Measurements from ENCODE around the gene FBXL17.

Gene FBXL17

GRCh38 chr5:107858324-107858723, 523.6 kb downstream of the FBXL17 start:
- DNase-seq (ENCODE audit: low read depth) = no peak

DNA sequence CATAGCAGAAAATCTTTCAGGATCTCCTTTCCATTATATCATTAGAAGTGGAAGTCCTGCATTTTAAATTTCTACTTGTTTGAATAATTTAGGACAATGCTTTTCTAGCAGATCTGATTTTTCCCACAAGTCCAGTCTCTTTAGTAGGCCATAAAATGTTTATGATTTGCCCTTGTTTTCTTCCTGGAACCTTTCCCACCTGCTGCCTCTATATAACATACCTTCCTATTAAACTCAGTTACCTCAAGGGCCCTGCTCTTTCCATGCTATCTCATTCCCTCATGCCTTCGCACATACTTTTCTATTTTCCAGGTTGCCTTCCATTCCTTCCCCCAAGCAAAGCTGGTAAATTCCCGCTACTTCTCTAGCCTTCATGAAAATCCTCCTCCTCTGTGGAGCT, 524.1 kb downstream of the FBXL17 start:
- DNase-seq (ENCODE audit: low read depth) = no peak

GRCh38 chr5:107855171-107855570, 526.7 kb downstream of the FBXL17 start:
- no peak for DNase-seq (ENCODE audit: low read depth)

GRCh38 chr5:107853696-107854095, 528.2 kb downstream of the FBXL17 start:
- DNase-seq (ENCODE audit: low read depth) = no peak

DNA sequence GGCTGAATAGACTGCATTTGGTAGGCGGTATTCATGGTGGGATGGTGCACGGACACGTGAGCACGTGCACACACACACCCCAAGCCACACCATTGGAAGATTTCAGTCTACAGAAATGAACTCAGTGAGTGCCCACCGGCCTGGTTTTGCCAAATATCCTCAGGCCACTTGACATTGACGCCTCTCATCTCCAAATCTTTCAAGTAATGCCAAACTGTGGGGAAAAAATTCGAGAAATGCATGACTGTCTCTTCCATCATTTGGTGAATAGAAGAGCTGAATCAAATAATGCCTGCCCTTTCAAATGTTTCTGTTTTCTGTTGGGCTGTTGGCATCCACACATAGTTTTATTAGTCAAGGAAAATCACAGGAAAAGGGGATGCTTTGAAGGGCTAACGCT, 528.9 kb downstream of the FBXL17 start:
- no peak for DNase-seq (ENCODE audit: low read depth)

- no peak for DNase-seq (ENCODE audit: low read depth)
Observed at GRCh38 chr5:107849118-107849517, 532.8 kb downstream of the FBXL17 start.

DNA sequence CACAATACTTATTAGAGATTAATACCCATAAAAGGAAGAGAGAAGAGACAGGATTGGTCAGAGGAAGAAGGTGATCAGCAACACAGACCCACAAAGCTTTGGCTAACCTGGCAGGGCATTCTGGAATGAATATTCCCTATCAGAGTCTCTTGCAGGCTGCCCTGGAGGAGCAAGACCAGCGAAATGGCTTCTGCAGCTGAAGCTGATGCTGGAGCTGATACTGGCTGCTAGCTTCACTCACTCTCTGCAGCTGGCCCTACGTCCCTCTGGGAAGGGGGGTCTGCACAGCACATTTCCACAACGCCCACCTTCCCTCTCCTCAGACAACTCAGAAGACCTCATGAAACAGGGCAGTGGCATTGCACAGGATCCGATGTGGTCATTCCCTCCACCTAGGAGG, 541.3 kb downstream of the FBXL17 start:
- no peak for DNase-seq (ENCODE audit: low read depth)

GRCh38 chr5:107840161-107840560, 541.7 kb downstream of the FBXL17 start:
- DNase-seq (ENCODE audit: low read depth) = no peak

- no peak for DNase-seq (ENCODE audit: low read depth)
Observed at GRCh38 chr5:107835096-107835495, 546.8 kb downstream of the FBXL17 start.

GRCh38 chr5:107832746-107833145, 549.2 kb downstream of the FBXL17 start:
- no peak for DNase-seq (ENCODE audit: low read depth)

- DNase-seq (ENCODE audit: low read depth) = no peak
Observed at GRCh38 chr5:107831612-107832395, 550.1 kb downstream of the FBXL17 start.

- DNase-seq (ENCODE audit: low read depth) = no peak
Observed at GRCh38 chr5:107830750-107831149, 551.1 kb downstream of the FBXL17 start.

DNA sequence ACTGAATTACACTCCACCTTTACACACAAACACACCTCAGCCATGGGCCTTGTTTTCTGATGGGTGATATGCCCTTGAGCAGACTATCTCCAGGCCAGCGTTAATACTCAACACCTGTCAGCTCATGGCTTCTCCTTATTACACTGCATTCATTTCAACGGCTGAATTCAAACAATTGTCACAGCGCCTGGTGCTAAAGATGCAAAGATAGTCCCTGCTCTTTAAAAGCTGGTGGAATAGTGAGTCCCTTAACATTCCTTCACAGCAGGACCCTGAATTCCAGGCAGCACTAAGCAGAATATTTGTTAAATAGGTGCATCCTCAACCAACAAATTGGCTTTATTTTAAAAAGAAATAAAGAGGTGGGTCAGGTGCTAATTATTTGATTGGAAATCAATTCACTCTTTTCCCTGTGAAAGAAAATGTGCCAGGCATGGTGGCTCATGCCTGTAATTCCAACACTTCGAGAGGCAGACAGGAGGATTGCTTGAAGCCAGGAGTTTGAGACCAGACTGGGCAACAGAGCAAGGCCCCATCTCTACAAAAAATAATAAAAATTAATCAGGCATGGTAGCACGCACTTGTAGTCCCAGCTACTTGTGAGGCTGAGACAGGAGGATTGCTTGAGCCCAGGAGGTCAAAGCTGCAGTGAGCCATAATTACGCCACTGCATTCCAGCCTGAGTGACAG, 555.4 kb downstream of the FBXL17 start:
- no peak for DNase-seq (ENCODE audit: low read depth)

DNA sequence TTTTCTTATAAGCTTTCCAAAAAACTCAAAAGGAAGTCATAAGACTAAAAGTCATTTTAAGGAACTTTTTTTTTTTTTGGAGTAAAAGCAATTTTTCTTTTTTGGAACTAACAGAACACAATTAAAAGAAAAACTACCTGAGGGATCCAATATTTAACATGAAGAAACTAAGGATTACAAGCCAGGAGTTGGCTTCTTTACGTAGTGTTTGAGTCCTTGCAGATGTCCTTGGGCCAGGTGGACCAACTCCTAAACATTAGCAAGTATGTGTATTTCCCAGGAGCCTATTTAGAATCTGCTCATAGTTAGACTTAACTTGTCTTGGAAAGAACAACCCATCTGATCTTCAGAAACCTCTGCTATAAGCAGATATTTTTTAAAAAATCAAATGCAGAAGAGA, 557.1 kb downstream of the FBXL17 start:
- DNase-seq (ENCODE audit: low read depth) = no peak

DNA sequence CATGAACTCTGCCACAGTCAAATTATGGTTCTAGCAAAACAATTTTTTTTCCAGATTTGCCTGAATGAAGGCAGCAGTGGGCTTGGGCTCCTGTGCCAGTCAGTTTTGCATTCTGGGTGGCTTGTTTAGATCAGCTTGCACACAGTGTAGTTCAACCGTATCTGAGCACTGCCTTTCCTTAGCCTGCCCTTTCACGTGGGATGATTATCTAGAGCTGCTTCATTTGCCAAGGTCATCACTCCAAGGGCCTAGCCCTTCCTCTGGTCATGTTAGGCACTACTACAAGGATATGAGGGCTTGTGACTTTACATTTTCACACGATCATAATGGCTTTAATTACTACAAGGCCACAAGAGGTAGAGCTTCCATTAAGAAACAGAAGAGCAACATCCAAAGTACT, 560.6 kb downstream of the FBXL17 start:
- no peak for DNase-seq (ENCODE audit: low read depth)

GRCh38 chr5:107820429-107820828, 561.5 kb downstream of the FBXL17 start:
- DNase-seq (ENCODE audit: low read depth) = no peak

DNA sequence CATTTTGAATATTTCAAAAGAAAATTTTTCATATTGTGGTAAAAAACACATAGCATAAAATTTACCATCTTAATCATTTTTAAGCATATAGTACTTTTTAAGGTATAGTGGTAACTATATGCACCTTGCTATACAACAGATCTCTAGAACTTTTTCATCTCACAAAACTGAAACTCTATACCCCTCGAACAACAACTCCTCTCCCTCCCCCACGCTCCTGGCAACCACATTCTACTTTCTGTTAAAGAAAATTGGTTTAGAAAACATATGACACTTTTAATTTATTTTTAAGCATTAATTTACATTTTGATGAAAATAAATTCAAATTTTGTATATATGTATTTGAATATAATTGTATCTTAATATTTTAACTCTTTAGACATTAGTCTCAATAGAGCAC, 563.9 kb downstream of the FBXL17 start:
- no peak for DNase-seq (ENCODE audit: low read depth)

DNA sequence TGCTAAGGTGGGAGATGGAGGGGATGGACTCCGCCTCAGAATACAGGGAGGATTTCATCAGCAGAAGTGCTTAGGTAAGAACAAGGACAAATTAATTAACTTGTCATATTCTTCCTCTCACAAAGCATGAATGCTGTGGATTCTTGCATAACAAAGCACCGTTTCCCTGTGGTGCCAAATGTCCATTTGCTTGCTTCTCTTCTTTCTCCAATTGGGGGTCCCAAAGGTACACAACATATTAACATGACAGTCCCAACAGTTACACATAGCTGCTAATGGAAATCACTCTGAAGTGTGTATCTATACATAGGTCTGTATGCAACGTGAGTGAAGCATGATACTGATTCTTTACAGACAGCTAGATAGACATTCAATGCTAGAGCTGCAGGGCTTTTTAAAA, 564.5 kb downstream of the FBXL17 start:
- no peak for DNase-seq (ENCODE audit: low read depth)

- no peak for DNase-seq (ENCODE audit: low read depth)
Observed at GRCh38 chr5:107815109-107815508, 566.8 kb downstream of the FBXL17 start.

DNA sequence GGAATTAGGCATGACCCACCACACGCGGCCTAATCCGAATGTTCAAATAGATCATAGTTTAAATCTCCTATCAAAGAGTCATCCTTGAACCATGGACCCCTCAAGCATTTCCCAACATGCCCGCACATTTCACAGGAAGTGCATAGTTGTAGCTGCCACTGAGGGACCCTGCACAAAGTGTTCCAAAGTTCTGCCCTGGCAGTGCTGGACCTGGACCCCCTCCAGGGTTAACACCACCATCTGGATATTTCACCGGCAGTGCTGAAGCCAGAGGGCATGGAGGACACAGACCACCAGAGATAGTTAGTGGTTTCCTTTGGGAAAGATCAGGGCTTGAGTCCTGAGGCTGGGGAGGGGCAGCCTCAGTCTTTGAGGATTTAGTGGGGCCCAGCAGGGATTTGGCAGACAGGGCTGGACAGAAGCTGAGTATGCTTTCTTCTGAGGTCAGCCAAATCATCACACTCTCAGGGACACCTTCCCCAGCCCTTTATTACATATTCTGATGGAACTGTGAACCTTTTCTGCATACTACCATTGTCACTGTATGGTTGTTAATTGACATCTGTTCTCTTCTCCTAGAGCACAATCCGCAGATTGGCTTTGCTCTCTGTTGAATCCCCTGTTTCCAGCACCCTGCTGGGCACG, 567.6 kb downstream of the FBXL17 start:
- DNase-seq (ENCODE audit: low read depth) = no peak

DNA sequence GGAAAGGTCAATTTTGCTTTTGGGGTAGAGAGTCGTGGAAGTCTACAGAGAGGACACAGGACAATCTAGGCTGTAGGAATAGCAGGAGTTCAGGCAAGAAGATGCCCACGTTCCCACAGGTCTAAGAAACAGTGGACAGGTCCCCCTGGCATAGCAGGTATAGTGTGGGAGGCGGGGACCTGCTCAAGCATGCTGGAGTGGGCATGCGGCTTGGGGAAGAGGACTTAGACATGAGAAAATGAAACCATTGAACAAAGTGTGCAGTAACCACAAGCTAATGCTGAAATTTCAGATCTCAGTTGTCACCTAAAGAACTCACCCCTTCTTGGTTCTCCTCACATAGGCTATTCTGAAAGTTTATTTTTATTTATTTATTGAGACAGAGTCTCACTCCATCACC, 568.3 kb downstream of the FBXL17 start:
- DNase-seq (ENCODE audit: low read depth) = no peak

GRCh38 chr5:107812570-107813141, 569.2 kb downstream of the FBXL17 start:
- DNase-seq (ENCODE audit: low read depth) = no peak
